CD14-positive monocyte (primary cell): Measurements from ENCODE around the gene RELN. TPM values are rescaled to one million over a fixed set of nuclear protein-coding genes. Genes with fewer than 3 reads are reported as not detected.

Experiments used
- DNase-seq, 3 donors: peaks; one replicate each; pipeline ENCODE4 v3.0.0-alpha.2; 2011 to 2022
- H2AFZ ChIP-seq: 2 replicates; pipeline ENCODE4 v1.6.0; 2012; ENCODE audit warnings: mild to moderate bottlenecking, low read depth, low read length, inconsistent platforms; ENCODE audit not compliant: insufficient read depth, poor library complexity, severe bottlenecking
- H3K27ac ChIP-seq, 2 donors: 1 replicate in 1 of 2; 2 replicates in 1 of 2; pipeline ENCODE4 v1.5.1; 2012 to 2013; ENCODE audit warnings: low read length in 2 of 2, control low read depth in 1 of 2, inconsistent platforms in 1 of 2, low read depth in 1 of 2, mild to moderate bottlenecking in 1 of 2
- H3K27me3 ChIP-seq, 2 donors: one replicate each; pipeline versions ENCODE4 v1.6.0 to v1.6.1; 2011 to 2013; ENCODE audit warnings: low read length in 2 of 2; ENCODE audit not compliant: control insufficient read depth in 2 of 2, insufficient read depth in 2 of 2
- H3K36me3 ChIP-seq, 2 donors: replicated peaks in 1 of 2; 1 replicate in 1 of 2; 2 replicates in 1 of 2; pipeline versions ENCODE4 v1.5.1 to v1.6.1; 2012 to 2013; ENCODE audit warnings: low read length in 2 of 2, control low read depth in 1 of 2, inconsistent platforms in 1 of 2, mild to moderate bottlenecking in 1 of 2; ENCODE audit not compliant: insufficient read depth in 2 of 2, control insufficient read depth in 1 of 2
- H3K4me1 ChIP-seq, 2 donors: 1 replicate in 1 of 2; 2 replicates in 1 of 2; pipeline versions ENCODE4 v1.5.1 to v1.6.1; 2012 to 2013; ENCODE audit warnings: low read length in 2 of 2, control low read depth in 1 of 2, inconsistent platforms in 1 of 2, mild to moderate bottlenecking in 1 of 2, moderate library complexity in 1 of 2; ENCODE audit not compliant: insufficient read depth in 2 of 2, control insufficient read depth in 1 of 2
- H3K4me2 ChIP-seq: replicated peaks from 2 replicates; pipeline ENCODE3; 2012; ENCODE audit warnings: low read length, moderate library complexity, mild to moderate bottlenecking; ENCODE audit not compliant: poor library complexity, severe bottlenecking; ENCODE audit errors: extremely low read depth
- H3K4me3 ChIP-seq, 3 experiments: fragments of 200-600 bp in 1 of 3; sonication (generic) in 1 of 3; replicated peaks in 1 of 3; 1 replicate in 2 of 3; 2 replicates in 1 of 3; pipeline ENCODE4 v1.5.1; 2011 to 2013; ENCODE audit warnings: low read length in 3 of 3, mild to moderate bottlenecking in 3 of 3, control low read depth in 2 of 3, low read depth in 2 of 3, inconsistent platforms in 1 of 3, moderate library complexity in 1 of 3
- H3K79me2 ChIP-seq: 2 replicates; pipeline ENCODE4 v1.6.0; 2012; ENCODE audit warnings: mild to moderate bottlenecking, control low read depth, inconsistent platforms, low read length, moderate library complexity; ENCODE audit not compliant: insufficient read depth
- H3K9ac ChIP-seq: 2 replicates; pipeline ENCODE4 v1.6.0; 2017; ENCODE audit warnings: low read length, mild to moderate bottlenecking; ENCODE audit not compliant: insufficient read depth, poor library complexity, severe bottlenecking
- H3K9me3 ChIP-seq, 2 donors: replicated peaks in 1 of 2; 1 replicate in 1 of 2; 2 replicates in 1 of 2; pipeline versions ENCODE4 v1.5.1 to v1.6.1; 2012 to 2013; ENCODE audit warnings: low read length in 2 of 2, control low read depth in 1 of 2; ENCODE audit not compliant: control insufficient read depth in 1 of 2, insufficient read depth in 1 of 2
- H4K20me1 ChIP-seq: 2 replicates; pipeline ENCODE4 v1.6.0; 2012; ENCODE audit warnings: mild to moderate bottlenecking, low read length, control low read depth, moderate library complexity; ENCODE audit not compliant: insufficient read depth
- H3K27ac Mint-ChIP-seq, 7 donors: one replicate each; pipeline ENCODE4 v1.8.0; 2020; ENCODE audit warnings: mild to moderate bottlenecking in 7 of 7, mixed read lengths in 7 of 7, moderate library complexity in 6 of 7, inconsistent platforms in 2 of 7
- H3K27me3 Mint-ChIP-seq, 3 donors: one replicate each; pipeline ENCODE4 v1.8.0; 2021 to 2022; ENCODE audit warnings: low read depth in 3 of 3, mild to moderate bottlenecking in 3 of 3, mixed read lengths in 3 of 3, moderate library complexity in 3 of 3, inconsistent platforms in 1 of 3
- H3K36me3 Mint-ChIP-seq, 2 donors: one replicate each; pipeline ENCODE4 v1.8.0; 2020; ENCODE audit warnings: mixed read lengths in 2 of 2, inconsistent platforms in 1 of 2, mild to moderate bottlenecking in 1 of 2
- H3K4me1 Mint-ChIP-seq: one replicate; pipeline ENCODE4 v1.8.0; 2020; ENCODE audit warnings: mild to moderate bottlenecking, mixed read lengths
- H3K4me3 Mint-ChIP-seq, 2 donors: one replicate each; pipeline ENCODE4 v1.8.0; 2020; ENCODE audit warnings: mild to moderate bottlenecking in 2 of 2, mixed read lengths in 2 of 2, moderate library complexity in 1 of 2
- H3K9me3 Mint-ChIP-seq, 7 donors: one replicate each; pipeline ENCODE4 v1.8.0; 2020 to 2022; ENCODE audit warnings: mixed read lengths in 7 of 7, mild to moderate bottlenecking in 6 of 7, moderate library complexity in 6 of 7, inconsistent platforms in 2 of 7
- WGBS: methylation state at CpG from one replicate; pipeline ENCODE4 v1.1.5; 2013; ENCODE audit warnings: missing lambda C conversion rate; ENCODE audit not compliant: insufficient coverage; 5-methylcytosine and 5-hydroxymethylcytosine counted together
- intact Hi-C, 2 donors: fragments of 100-400 bp; cut with micrococcal nuclease; formaldehyde crosslinking; loops; one replicate each; pipeline versions ENCODE4 v1.15.0 to v1.15.1; 2023
- polyA plus RNA-seq, 3 donors: library from polyadenylated mRNA; depleted of rRNA in 1 of 3; unstranded in 2 of 3; stranded (reverse) in 1 of 3; fragments of 300-500 nt in 2 of 3; fragments of >200 nt in 1 of 3; fragmentation: Illumina TruSeq in 2 of 3; gene quantifications; 1 replicate in 2 of 3; 2 replicates in 1 of 3; pipeline ENCODE4 v1.2.3, GENCODE V29; 2012 to 2021
- TF ChIP-seq, protein P1 (sequence below): fragments of 200-600 bp; IDR thresholded peaks from one replicate; pipeline ENCODE4 v1.8.0; 2022; ENCODE audit warnings: antibody characterized with exemption, mild to moderate bottlenecking

RELN gene
- polyA plus RNA-seq, 3 donors: not detected

GRCh38 chr7:103664577-103664976 is 324.9 kb downstream of the RELN start:
- no peaks in the 10 kb centered on the region for H3K4me1 Mint-ChIP-seq
- H3K79me2 ChIP-seq: no peaks in the 10 kb centered on the region
- no CpG with 5 or more reads among the region's 1 CpG for WGBS
- no peak for DNase-seq
- no peak overlapping the region for H3K4me3 ChIP-seq
- H3K9me3 ChIP-seq: no peaks in the 10 kb centered on the region
- H3K27me3 ChIP-seq: no peaks in the 10 kb centered on the region
- TF ChIP-seq, protein P1, sequence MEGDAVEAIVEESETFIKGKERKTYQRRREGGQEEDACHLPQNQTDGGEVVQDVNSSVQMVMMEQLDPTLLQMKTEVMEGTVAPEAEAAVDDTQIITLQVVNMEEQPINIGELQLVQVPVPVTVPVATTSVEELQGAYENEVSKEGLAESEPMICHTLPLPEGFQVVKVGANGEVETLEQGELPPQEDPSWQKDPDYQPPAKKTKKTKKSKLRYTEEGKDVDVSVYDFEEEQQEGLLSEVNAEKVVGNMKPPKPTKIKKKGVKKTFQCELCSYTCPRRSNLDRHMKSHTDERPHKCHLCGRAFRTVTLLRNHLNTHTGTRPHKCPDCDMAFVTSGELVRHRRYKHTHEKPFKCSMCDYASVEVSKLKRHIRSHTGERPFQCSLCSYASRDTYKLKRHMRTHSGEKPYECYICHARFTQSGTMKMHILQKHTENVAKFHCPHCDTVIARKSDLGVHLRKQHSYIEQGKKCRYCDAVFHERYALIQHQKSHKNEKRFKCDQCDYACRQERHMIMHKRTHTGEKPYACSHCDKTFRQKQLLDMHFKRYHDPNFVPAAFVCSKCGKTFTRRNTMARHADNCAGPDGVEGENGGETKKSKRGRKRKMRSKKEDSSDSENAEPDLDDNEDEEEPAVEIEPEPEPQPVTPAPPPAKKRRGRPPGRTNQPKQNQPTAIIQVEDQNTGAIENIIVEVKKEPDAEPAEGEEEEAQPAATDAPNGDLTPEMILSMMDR: no peak
- no peak overlapping the region for H3K27ac Mint-ChIP-seq
- no peak overlapping the region for H3K27ac ChIP-seq
- H3K36me3 ChIP-seq: no peaks in the 10 kb centered on the region
- intact Hi-C loops: no loop called here
- no peak overlapping the region for H3K4me3 Mint-ChIP-seq
- no peaks in the 10 kb centered on the region for H3K36me3 Mint-ChIP-seq
- no peaks in the 10 kb centered on the region for H3K4me1 ChIP-seq
- H3K9me3 Mint-ChIP-seq: peaks cover 0 to 3% (median 0%) of the 10 kb centered on the region in 7 donors
- no peaks in the 10 kb centered on the region for H4K20me1 ChIP-seq
- H3K9ac ChIP-seq: no peak overlapping the region
- no peak overlapping the region for H2AFZ ChIP-seq
- H3K27me3 Mint-ChIP-seq: peaks cover 0 to 2% (median 1%) of the 10 kb centered on the region in 3 donors
- H3K4me2 ChIP-seq: no peak overlapping the region

- H3K4me3 ChIP-seq: no peak overlapping the region
- no peak overlapping the region for H3K4me2 ChIP-seq
- no peaks in the 10 kb centered on the region for H3K4me1 Mint-ChIP-seq
- H3K9me3 Mint-ChIP-seq: peaks cover 0 to 3% (median 0%) of the 10 kb centered on the region in 7 donors
- DNase-seq: no peak
- H3K27ac ChIP-seq: no peak overlapping the region
- no peaks in the 10 kb centered on the region for H3K4me1 ChIP-seq
- TF ChIP-seq, protein P1: no peak
- no peak overlapping the region for H2AFZ ChIP-seq
- H4K20me1 ChIP-seq: no peaks in the 10 kb centered on the region
- H3K27me3 ChIP-seq: no peaks in the 10 kb centered on the region
- no peak overlapping the region for H3K4me3 Mint-ChIP-seq
- no peaks in the 10 kb centered on the region for H3K36me3 Mint-ChIP-seq
- no peak overlapping the region for H3K9ac ChIP-seq
- no peak overlapping the region for H3K27ac Mint-ChIP-seq
- no peaks in the 10 kb centered on the region for H3K36me3 ChIP-seq
- 81% methylated on average over 5 of the region's 7 CpGs for WGBS
- intact Hi-C loops: no loop called here
- H3K9me3 ChIP-seq: no peaks in the 10 kb centered on the region
- peaks cover 1 to 2% (median 2%) of the 10 kb centered on the region in 3 donors for H3K27me3 Mint-ChIP-seq
- H3K79me2 ChIP-seq: no peaks in the 10 kb centered on the region
Measured at GRCh38 chr7:103660455-103661371, 328.7 kb downstream of the RELN start.
